GM10266 (cell line): ENCODE results near the gene CST1.
"Not testable (repeated sequence)": the region's sequence is repeated elsewhere in the genome, so short reads cannot be mapped to it uniquely, and the experiment has no call there.

Source experiments
- DNase-seq: peaks from one replicate; pipeline ENCODE4 v3.0.0; 2012; ENCODE audit errors: extremely low spot score
- TF ChIP-seq, protein P1 (sequence below): IDR thresholded peaks from 2 replicates; pipeline ENCODE4 v1.5.1; 2012; ENCODE audit warnings: mild to moderate bottlenecking, low read depth; ENCODE audit not compliant: control insufficient read depth, insufficient read depth; ENCODE audit errors: missing control alignments

Gene CST1

GRCh38 chr20:23752481-23753193 is 1.9 kb upstream of the CST1 start:
- TF ChIP-seq, protein P1, sequence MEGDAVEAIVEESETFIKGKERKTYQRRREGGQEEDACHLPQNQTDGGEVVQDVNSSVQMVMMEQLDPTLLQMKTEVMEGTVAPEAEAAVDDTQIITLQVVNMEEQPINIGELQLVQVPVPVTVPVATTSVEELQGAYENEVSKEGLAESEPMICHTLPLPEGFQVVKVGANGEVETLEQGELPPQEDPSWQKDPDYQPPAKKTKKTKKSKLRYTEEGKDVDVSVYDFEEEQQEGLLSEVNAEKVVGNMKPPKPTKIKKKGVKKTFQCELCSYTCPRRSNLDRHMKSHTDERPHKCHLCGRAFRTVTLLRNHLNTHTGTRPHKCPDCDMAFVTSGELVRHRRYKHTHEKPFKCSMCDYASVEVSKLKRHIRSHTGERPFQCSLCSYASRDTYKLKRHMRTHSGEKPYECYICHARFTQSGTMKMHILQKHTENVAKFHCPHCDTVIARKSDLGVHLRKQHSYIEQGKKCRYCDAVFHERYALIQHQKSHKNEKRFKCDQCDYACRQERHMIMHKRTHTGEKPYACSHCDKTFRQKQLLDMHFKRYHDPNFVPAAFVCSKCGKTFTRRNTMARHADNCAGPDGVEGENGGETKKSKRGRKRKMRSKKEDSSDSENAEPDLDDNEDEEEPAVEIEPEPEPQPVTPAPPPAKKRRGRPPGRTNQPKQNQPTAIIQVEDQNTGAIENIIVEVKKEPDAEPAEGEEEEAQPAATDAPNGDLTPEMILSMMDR: no peak
- DNase-seq: no peak

GRCh38 chr20:23752019-23752418 is 1.3 kb upstream of the CST1 start:
- TF ChIP-seq, protein P1: no peak

DNA sequence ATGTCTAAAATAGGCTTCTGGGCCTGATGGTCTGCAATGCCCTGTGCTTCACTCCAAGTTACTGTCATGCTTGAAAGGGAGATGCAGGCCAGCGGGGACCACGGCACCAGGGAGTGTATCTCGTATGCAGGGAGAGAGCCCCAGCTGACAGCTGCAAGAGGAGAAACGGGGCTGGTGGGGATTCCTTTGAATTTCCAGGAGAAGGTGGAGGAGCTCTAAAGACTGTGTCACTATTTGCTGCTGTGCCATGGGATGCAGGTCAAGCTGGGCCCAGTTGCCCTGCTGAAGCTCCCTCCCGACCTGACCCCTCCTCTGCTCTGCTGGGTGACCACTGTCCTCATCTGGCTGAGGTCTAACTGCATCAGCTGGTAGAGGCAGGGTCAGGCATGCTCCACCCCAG is 989 bp downstream of the CST1 start:
- no peak for DNase-seq
- TF ChIP-seq, protein P1: no peak

More at GRCh38 chr20:23752019-23752418, 1.3 kb upstream of the CST1 start:
- no peak for DNase-seq

GRCh38 chr20:23748975-23749374 is 1.8 kb downstream of the CST1 start:
- not testable (repeated sequence) for DNase-seq

DNA sequence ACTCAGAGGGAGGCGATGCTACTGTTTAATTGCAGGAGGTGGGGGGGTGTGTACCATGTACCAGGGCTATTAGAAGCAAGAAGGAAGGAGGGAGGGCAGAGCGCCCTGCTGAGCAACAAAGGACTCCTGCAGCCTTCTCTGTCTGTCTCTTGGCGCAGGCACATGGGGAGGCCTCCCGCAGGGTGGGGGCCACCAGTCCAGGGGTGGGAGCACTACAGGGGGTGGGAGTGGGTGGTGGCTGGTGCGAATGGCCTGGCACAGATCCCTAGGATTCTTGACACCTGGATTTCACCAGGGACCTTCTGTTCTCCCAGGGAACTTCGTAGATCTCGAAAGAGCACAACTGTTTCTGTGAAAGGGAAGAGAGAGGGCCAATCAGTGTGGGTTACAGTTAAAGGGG is 3.2 kb downstream of the CST1 start:
- DNase-seq: not testable (repeated sequence)

DNA sequence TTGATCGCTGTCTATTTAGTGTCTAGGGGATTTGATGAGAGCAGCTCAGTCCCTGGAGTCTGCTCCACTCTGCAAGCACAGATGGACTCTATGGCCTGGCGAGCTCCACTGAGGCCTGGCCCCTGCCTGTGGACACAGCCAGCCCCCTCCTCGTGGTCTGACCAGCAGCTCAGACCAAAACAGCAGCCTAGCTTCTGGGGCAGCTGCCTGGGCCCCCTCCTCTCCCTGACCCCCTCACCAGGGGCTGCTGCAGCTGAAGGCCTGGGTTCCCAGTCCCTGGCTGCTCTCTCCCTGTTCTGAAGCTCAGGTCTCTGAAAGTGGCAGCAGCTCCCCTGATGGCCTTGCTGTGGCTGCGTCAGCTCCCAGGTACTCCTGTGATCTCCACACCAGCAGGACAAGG is 3.6 kb downstream of the CST1 start:
- not testable (repeated sequence) for DNase-seq

- DNase-seq: no peak
- TF ChIP-seq, protein P1: no peak
Measured at GRCh38 chr20:23746321-23746720, 4.4 kb downstream of the CST1 start.

GRCh38 chr20:23745247-23745646 is 5.5 kb downstream of the CST1 start:
- no peak for DNase-seq
- TF ChIP-seq, protein P1: no peak

DNA sequence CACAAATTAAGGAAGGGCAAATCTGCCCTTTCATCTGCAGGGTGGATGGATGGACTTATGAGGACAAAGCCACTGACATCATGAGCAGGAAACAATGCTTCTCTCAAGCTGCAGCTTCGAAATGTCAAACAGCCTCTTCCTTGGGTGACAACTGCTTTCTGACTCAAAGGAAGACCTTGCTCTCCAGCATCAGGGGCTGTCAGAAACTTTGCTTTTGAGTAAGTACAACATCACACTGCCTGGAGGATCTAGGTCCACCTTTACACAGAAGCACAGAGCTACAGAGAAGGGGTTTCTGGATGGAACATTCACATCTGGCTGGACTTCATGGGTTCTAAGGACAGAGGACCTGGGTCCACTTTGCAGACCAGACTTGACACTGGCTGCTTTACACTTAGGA is 5.9 kb downstream of the CST1 start:
- TF ChIP-seq, protein P1: no peak
- DNase-seq: no peak

DNA sequence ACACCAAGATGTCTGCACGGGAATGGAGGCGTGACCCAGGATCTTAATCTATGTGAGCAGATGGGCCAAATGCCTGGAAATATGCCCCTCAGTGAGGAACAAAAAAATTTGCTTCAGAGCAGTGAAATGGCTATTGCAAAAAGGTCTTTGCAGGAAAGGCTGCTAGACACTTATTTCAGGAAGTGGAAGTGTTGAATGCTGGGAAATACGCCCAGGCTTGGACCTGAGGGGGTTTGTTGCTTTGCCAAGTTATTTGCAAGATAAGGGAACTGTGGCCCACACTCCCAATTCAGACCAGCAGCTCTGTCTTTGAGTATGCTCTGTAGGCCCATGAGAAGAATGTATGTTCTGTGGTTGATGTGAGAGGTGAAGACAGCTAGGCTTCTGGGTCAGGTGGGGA is 15.3 kb downstream of the CST1 start:
- DNase-seq: not testable (repeated sequence)

- not testable (repeated sequence) for DNase-seq
Measured at GRCh38 chr20:23734949-23735348, 15.8 kb downstream of the CST1 start.

- not testable (repeated sequence) for DNase-seq
Measured at GRCh38 chr20:23734440-23734839, 16.3 kb downstream of the CST1 start.
